Lower leg skin (tissue), 4 donors: ENCODE results near the gene STAT1. TPM values are rescaled to one million over a fixed set of nuclear protein-coding genes. Genes with fewer than 3 reads are reported as not detected.

Experiments
- DNase-seq, 2 donors: peaks; one replicate each; pipeline ENCODE4 v3.0.0-alpha.2; 2019; ENCODE audit warnings: low spot score in 2 of 2
- H3K4me3 ChIP-seq: fragments of 200-600 bp; sonication (generic); 2 replicates; pipeline ENCODE4 v1.5.1; 2017; ENCODE audit warnings: mild to moderate bottlenecking, low read depth; ENCODE audit not compliant: poor library complexity, severe bottlenecking
- POLR2A ChIP-seq, 2 donors: fragments of 450-650 bp; IDR thresholded peaks; one replicate each; pipeline ENCODE4 v1.6.1; 2016 to 2017; ENCODE audit warnings: antibody characterized with exemption in 2 of 2, mild to moderate bottlenecking in 1 of 2, moderate library complexity in 1 of 2
- WGBS, 2 donors: methylation state at CpG; one replicate each; pipeline ENCODE4 v1.1.5; 2018; 5-methylcytosine and 5-hydroxymethylcytosine counted together
- intact Hi-C: fragments of 100-400 bp; cut with DNase I; formaldehyde crosslinking; loops from one replicate; pipeline ENCODE4 v1.15.0; 2023; ENCODE audit warnings: low total_unique reads
- total RNA-seq, 4 donors: library from RNA; depleted of rRNA; stranded (reverse); fragments of >200 nt; gene quantifications; one replicate each; pipeline ENCODE4 v1.1.0, GENCODE V29; 2016
- TF ChIP-seq, protein P1 (sequence below), 3 donors: fragments of 450-650 bp; IDR thresholded peaks; one replicate each; pipeline ENCODE4 v1.5.1; 2016; ENCODE audit warnings: antibody characterized with exemption in 3 of 3, mild to moderate bottlenecking in 3 of 3, moderate library complexity in 2 of 3

STAT1 gene
- total RNA-seq, 4 donors from 2014 or later = 37.5 to 55.6 (median 45.5) TPM

- WGBS, 2 donors = 92% methylated on average over 6 of the region's 6 CpGs
- no peak overlapping the region for H3K4me3 ChIP-seq
- no peak for TF ChIP-seq POLR2A (IDR thresholded peaks at IDR 0.05)
- TF ChIP-seq, protein P1, sequence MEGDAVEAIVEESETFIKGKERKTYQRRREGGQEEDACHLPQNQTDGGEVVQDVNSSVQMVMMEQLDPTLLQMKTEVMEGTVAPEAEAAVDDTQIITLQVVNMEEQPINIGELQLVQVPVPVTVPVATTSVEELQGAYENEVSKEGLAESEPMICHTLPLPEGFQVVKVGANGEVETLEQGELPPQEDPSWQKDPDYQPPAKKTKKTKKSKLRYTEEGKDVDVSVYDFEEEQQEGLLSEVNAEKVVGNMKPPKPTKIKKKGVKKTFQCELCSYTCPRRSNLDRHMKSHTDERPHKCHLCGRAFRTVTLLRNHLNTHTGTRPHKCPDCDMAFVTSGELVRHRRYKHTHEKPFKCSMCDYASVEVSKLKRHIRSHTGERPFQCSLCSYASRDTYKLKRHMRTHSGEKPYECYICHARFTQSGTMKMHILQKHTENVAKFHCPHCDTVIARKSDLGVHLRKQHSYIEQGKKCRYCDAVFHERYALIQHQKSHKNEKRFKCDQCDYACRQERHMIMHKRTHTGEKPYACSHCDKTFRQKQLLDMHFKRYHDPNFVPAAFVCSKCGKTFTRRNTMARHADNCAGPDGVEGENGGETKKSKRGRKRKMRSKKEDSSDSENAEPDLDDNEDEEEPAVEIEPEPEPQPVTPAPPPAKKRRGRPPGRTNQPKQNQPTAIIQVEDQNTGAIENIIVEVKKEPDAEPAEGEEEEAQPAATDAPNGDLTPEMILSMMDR (IDR thresholded peaks at IDR 0.05) = no peak
- DNase-seq = no peak
- intact Hi-C loops = no loop called here
Measured at GRCh38 chr2:191003405-191004309, 10.3 kb downstream of the STAT1 start.

- no peak overlapping the region for H3K4me3 ChIP-seq
- no peak for DNase-seq
- WGBS, 2 donors = 77 to 87% methylated on average over 3 of the region's 3 CpGs
- TF ChIP-seq, protein P1 (IDR thresholded peaks at IDR 0.05) = no peak
- no peak for TF ChIP-seq POLR2A (IDR thresholded peaks at IDR 0.05)
- intact Hi-C loops = no loop called here
Measured at GRCh38 chr2:191001624-191002023, 12.3 kb downstream of the STAT1 start.

DNA sequence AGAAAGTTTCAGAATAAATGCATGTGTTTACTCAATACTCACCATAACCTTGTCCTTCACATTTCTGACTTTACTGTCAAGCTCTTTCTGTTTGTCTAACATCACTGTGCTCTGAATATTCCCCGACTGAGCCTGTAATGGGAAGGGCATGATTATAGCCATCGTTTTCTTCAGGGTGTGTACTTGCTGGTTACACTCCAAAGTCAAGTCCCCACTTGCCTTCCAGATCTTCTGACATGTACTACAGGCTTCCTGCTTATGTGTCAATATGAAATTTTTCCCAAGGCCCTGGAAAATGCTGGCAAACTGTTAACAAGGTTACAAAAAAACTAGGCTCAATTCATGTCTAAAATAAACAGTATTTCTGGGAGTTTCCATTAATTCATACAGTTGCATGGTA is 12.9 kb downstream of the STAT1 start:
- intact Hi-C loops = no loop called here
- WGBS, 2 donors = 34 to 43% methylated on average over 2 of the region's 2 CpGs
- H3K4me3 ChIP-seq = no peak overlapping the region
- TF ChIP-seq, protein P1 (IDR thresholded peaks at IDR 0.05) = no peak
- TF ChIP-seq POLR2A (IDR thresholded peaks at IDR 0.05) = no peak
- DNase-seq = no peak

DNA sequence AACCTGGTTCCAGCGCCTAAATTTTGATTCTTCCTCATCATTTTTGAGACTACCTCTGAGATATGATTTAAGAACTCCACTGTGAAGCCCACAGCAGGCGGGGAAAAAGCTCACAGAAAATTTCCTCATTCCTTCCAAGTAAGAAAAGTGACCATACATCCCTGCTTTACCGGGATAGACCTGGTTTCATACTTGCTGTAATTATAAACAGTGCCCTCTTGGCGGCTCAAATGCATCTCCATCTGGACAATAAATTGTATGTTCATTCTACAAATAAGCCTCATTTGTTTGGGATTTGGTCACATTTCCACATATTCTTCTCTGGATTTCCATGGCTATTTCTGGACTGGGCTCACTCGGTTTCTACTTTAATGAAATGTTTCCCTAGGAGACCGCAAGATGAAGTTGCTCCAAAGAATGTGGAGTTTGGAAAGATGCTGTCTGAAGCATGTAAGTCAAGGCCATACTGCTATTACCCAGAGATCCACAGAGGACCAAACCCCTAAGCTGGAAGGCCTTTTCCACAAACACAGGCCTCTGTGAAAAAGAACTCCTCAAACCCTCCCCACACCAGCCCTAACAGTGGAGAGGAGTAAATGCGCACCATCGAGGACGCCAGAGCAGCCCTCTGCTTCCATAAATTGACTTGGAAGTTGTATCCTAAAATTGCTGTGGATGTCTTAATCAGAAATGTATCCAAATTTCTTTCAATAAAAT is 13.9 kb downstream of the STAT1 start:
- 86% methylated on average over 9 of the region's 9 CpGs for WGBS, 2 donors
- intact Hi-C loops = no loop called here
- no peak for TF ChIP-seq POLR2A (IDR thresholded peaks at IDR 0.05)
- TF ChIP-seq, protein P1 (IDR thresholded peaks at IDR 0.05) = no peak
- H3K4me3 ChIP-seq = no peak overlapping the region
- DNase-seq = no peak

DNA sequence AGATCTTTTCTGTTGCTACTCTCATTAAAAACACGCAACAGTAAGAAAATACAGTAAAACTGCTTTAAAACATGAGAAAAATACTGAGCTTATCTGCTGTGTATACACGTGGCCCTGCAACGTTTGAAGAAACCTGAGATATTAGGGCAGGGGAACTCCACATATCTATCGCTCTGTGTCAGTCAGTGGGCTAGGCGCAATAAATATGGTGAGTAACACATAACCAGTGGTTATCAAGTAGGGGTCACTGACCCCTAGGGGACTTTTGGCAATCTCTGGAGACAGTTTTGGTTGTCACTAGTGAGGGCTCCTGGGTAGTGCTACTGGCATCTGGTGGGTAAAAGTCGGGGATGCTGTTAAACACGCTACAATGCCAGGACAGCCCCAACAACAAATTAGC is 14.9 kb downstream of the STAT1 start:
- WGBS, 2 donors = 91 to 94% methylated on average over 7 of the region's 7 CpGs
- TF ChIP-seq POLR2A (IDR thresholded peaks at IDR 0.05) = no peak
- TF ChIP-seq, protein P1 (IDR thresholded peaks at IDR 0.05) = no peak
- DNase-seq = no peak
- intact Hi-C loops = no loop called here
- no peak overlapping the region for H3K4me3 ChIP-seq
